HG02970 (cell line): Measurements from ENCODE around the gene PSMD10.

Source experiments
- ATAC-seq: cut with Tn5 transposase; IDR thresholded peaks from one replicate; pipeline ENCODE4 v1.9.1; 2021; ENCODE audit warnings: mild to moderate bottlenecking, moderate library complexity, moderate number of reproducible peaks; ENCODE audit not compliant: unreplicated experiment, low FRiP score

Gene PSMD10

GRCh38 chrX:108081110-108081509, 10.2 kb downstream of the PSMD10 start:
- ATAC-seq = no peak

- ATAC-seq = no peak
Measured at GRCh38 chrX:108072746-108073145, 18.6 kb downstream of the PSMD10 start.

DNA sequence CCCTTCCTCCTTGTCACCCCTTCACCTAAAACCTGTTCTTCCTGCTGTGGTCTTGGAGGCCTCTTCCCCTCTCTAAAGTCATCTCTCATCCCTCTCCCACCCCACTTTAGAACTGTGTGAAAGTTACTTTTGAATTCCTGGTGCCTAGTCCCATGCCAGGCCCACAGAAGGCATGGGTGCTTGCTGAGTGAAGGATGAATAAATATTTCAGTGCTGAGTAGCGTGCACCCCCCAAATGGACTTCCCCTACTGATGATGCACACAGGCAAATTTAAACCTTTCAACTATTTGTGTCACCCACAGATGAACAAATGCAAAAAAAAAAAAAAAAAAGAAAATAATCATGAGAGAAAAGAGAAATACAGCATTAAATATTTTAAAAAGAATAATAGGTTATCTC, 19.8 kb downstream of the PSMD10 start:
- no peak for ATAC-seq

- no peak for ATAC-seq
Measured at GRCh38 chrX:108070891-108071290, 20.5 kb downstream of the PSMD10 start.

GRCh38 chrX:108068121-108068520, 23.2 kb downstream of the PSMD10 start:
- no peak for ATAC-seq

DNA sequence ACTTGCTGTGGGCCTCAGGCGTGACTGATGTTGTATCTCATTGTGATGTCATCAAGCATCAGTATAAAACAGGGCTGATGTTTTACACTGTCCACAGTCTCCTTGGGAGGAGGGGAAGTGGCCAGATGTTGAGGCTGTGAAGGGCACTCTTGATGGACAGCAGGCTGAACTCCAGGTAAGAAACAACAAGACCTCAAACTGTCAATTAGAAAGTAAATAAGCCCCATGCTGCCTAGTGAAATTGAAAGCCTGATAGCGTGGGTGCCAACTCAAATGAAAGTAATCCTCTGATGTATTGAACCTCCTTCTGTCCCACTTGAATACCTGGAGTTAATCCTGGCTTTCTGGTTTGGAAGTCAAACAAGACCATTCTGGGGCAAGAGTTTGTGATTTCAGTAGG, 26.7 kb downstream of the PSMD10 start:
- ATAC-seq = no peak

- no peak for ATAC-seq
Measured at GRCh38 chrX:108064001-108064400, 27.3 kb downstream of the PSMD10 start.

DNA sequence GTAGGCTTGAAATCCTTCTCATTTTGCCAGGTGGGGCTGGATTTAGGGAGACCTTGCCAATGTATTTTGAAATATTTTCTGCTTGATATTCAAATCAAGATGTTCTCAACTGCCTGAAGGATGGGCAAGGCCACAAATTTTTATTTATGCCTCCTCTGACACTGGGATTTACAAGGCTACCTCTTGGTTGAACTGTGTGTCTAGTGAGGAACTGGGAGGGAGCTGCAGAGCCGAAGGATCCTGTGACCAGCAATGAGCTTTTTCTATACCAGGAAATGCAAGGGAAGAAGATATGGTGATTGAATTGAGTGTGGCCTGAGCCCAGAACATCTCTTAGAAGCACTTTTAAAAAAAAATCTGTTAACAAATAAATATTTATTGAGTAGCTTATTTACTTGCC, 31.5 kb downstream of the PSMD10 start:
- no peak for ATAC-seq

- ATAC-seq = no peak
Measured at GRCh38 chrX:108055546-108055945, 35.8 kb downstream of the PSMD10 start.

DNA sequence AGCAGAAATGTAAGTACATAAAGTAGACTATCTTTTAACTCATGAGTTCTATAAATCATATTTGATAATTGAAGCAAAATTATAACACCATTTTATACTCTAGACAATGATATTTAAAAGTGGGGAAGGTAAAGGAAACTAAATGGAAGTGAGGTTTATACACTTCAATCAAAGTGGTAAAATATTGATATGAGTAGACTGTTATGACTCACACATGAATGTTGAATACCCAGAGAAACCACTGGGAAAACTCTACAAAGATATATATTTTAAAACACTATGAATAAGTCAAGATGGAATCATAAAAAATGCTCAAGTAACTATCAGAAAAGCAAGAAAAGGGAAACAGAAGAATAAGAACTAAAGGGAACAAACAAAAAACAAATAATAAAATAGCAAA, 38.1 kb downstream of the PSMD10 start:
- no peak for ATAC-seq

DNA sequence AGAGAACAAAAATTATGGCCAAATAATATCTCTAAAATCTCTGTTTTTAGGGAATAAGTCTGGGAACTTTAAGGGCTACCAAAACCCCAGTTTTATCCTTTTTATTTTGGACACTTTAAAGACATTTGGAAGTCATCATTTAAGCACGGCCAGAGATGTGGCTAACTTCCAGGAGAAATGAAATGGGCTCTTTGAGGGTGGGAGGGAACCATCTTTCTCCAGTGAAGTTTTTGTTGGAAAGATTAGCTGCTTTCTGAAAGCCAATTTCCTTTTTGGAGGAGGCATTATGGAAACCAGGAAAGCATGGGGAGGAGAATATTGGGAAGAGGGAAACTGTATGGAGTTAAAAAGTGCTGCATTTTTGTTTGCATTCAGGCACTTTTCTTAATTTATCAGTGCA, 41.7 kb downstream of the PSMD10 start:
- ATAC-seq = no peak

- no peak for ATAC-seq
Measured at GRCh38 chrX:108044554-108045256, 46.6 kb downstream of the PSMD10 start, which contains the start of gene VSIG1. Gene VSIG1, plus strand, starts transcription at chrX:108045065. Its CDS starts 66 bp downstream, at chrX:108045131.

DNA sequence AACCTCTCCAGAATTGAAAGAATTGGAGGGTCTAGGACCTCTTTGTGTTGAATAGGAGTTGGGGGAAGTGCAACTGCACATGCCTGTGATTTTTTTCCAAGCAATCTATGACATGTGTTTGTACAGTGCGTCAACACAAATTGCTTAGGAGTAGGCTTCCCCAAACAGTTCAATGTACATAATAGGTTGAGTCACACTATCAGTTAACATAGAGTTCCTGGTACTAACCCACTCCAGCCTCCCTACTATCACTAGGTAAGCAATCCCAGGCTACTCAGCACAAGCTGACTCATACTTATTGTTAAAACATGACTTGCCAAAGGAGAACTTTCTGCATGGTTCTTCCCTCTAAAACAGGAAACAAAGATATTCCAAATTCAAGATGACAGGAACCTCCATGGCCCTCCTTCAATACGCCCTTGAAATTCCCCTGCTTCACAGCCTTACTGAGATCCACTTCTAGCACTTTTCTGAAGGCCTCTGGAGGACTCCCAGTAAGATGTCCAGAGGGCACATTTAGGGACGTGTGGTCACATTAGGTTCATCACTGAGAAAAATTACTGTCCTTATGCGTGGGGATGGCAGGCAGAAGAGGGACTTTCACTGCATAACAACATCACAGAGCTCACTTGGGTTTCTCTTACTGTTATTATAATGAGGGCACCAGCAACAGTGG, 54.9 kb downstream of the PSMD10 start:
- ATAC-seq = no peak

- no peak for ATAC-seq
Measured at GRCh38 chrX:108034725-108035124, 56.6 kb downstream of the PSMD10 start.
